Neutrophil (primary cell): ENCODE measurements around the gene THAP12.

ENCODE experiments used
- H3K27ac ChIP-seq: fragments of 200-600 bp; sonication (generic); 2 replicates; pipeline ENCODE4 v1.5.1; 2016; ENCODE audit warnings: mild to moderate bottlenecking, moderate library complexity
- H3K27me3 ChIP-seq: fragments of 200-600 bp; sonication (generic); 2 replicates; pipeline ENCODE4 v1.6.0; 2016; ENCODE audit warnings: mild to moderate bottlenecking
- H3K36me3 ChIP-seq: fragments of 200-600 bp; sonication (generic); 2 replicates; pipeline ENCODE4 v1.5.1; 2017
- H3K4me1 ChIP-seq, 2 experiments: fragments of 200-600 bp in 1 of 2; sonication (generic) in 1 of 2; 1 replicate in 1 of 2; 2 replicates in 1 of 2; pipeline versions ENCODE4 v1.5.1 to v1.6.1; 2013 to 2016; ENCODE audit warnings: low read depth in 1 of 2, low read length in 1 of 2, mild to moderate bottlenecking in 1 of 2, moderate library complexity in 1 of 2; ENCODE audit not compliant: control insufficient read depth in 1 of 2, insufficient read depth in 1 of 2
- H3K4me3 ChIP-seq, 2 experiments: fragments of 200-600 bp in 1 of 2; sonication (generic) in 1 of 2; 1 replicate in 1 of 2; 2 replicates in 1 of 2; pipeline ENCODE4 v1.5.1; 2013 to 2016; ENCODE audit warnings: low read depth in 1 of 2, low read length in 1 of 2, mild to moderate bottlenecking in 1 of 2, moderate library complexity in 1 of 2
- H3K9me3 ChIP-seq: fragments of 200-600 bp; sonication (generic); 2 replicates; pipeline ENCODE4 v1.5.1; 2016
- TF ChIP-seq, protein P1 (sequence below): fragments of 200-600 bp; sonication (generic); IDR thresholded peaks from 2 replicates; pipeline ENCODE4 v1.5.1; 2016; ENCODE audit warnings: antibody characterized with exemption

The THAP12 gene

GRCh38 chr11:76317296-76317695 is 63.6 kb downstream of the THAP12 start:
- TF ChIP-seq, protein P1, sequence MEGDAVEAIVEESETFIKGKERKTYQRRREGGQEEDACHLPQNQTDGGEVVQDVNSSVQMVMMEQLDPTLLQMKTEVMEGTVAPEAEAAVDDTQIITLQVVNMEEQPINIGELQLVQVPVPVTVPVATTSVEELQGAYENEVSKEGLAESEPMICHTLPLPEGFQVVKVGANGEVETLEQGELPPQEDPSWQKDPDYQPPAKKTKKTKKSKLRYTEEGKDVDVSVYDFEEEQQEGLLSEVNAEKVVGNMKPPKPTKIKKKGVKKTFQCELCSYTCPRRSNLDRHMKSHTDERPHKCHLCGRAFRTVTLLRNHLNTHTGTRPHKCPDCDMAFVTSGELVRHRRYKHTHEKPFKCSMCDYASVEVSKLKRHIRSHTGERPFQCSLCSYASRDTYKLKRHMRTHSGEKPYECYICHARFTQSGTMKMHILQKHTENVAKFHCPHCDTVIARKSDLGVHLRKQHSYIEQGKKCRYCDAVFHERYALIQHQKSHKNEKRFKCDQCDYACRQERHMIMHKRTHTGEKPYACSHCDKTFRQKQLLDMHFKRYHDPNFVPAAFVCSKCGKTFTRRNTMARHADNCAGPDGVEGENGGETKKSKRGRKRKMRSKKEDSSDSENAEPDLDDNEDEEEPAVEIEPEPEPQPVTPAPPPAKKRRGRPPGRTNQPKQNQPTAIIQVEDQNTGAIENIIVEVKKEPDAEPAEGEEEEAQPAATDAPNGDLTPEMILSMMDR: no peak
- H3K27ac ChIP-seq: no peak overlapping the region
- no peaks in the 10 kb centered on the region for H3K9me3 ChIP-seq
- peaks cover 36% of the 10 kb centered on the region for H3K27me3 ChIP-seq
- no peak overlapping the region for H3K4me3 ChIP-seq
- no peaks in the 10 kb centered on the region for H3K36me3 ChIP-seq
- H3K4me1 ChIP-seq: peaks cover 0 to 8% of the 10 kb centered on the region in 2 experiments

GRCh38 chr11:76316726-76317125 is 64.2 kb downstream of the THAP12 start:
- Histone ChIP-seq H3K36me3 (no peaks in the 10 kb centered on the region), H3K27me3 (peaks cover 30% of the 10 kb centered on the region), H3K9me3 (no peaks in the 10 kb centered on the region), H3K4me1 (peaks cover 0 to 8% of the 10 kb centered on the region in 2 experiments), H3K4me3 (no peak overlapping the region), H3K27ac (no peak overlapping the region)
- TF ChIP-seq, protein P1: no peak

GRCh38 chr11:76315182-76315853 is 65.6 kb downstream of the THAP12 start:
- Histone ChIP-seq H3K9me3 (no peaks in the 10 kb centered on the region), H3K4me3 (no peak overlapping the region), H3K27ac (no peak overlapping the region), H3K27me3 (peaks cover 16% of the 10 kb centered on the region), H3K4me1 (peaks cover 0 to 8% of the 10 kb centered on the region in 2 experiments), H3K36me3 (no peaks in the 10 kb centered on the region)
- TF ChIP-seq, protein P1: no peak

- Histone ChIP-seq H3K27me3 (peaks cover 10% of the 10 kb centered on the region), H3K27ac (no peak overlapping the region), H3K36me3 (no peaks in the 10 kb centered on the region), H3K4me3 (no peak overlapping the region), H3K4me1 (peaks cover 0 to 8% of the 10 kb centered on the region in 2 experiments), H3K9me3 (no peaks in the 10 kb centered on the region)
- TF ChIP-seq, protein P1: no peak
Measured at GRCh38 chr11:76314741-76315090, 66.2 kb downstream of the THAP12 start.

DNA sequence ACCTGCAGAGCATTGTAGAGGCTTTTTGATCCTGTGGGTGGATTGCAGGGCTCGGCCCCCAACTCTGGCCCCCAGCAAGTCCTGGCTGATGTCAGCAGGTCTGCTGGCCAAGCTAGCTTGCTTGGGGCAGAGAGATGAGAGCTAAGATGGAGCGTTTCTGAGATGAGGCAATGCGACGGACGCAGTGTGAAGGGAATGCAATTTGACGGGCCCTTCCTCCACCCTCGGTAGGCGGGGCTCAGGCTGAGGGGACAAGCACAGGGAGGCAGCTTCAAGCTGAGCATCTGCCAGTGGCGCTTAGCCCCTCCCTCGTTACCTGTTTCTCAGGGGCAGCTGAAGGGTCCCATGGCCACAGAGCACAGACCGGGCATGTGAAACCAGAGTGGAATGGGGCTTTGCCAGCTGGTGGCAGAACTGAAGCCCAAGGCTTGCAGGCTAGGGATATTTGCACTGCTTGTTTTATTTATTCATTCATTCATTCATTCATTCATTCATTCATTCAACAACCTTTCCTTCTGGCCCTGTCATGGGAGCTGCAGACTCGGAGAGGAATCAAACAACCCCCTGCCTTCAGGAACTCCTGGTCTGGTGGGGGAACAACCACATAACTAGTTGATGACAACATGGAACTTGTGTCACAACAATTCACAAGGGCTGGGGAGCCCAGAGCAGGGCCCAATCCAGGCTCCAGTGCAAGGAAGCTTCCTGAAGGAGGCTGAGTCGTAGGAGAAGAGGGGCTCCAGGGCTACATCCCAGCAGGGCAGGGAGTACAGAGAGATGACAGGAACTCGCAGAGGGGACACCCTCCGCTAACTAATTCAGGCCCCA is 66.8 kb downstream of the THAP12 start:
- TF ChIP-seq, protein P1: no peak
- no peak overlapping the region for H3K27ac ChIP-seq
- H3K4me3 ChIP-seq: no peak overlapping the region
- peaks cover 4% of the 10 kb centered on the region for H3K27me3 ChIP-seq
- H3K4me1 ChIP-seq: peaks cover 0 to 8% of the 10 kb centered on the region in 2 experiments
- H3K9me3 ChIP-seq: no peaks in the 10 kb centered on the region
- H3K36me3 ChIP-seq: no peaks in the 10 kb centered on the region
